Parathyroid adenoma (tissue), 2 donors: Measurements from ENCODE around the gene PDE4A.

Experiments
- H2AFZ ChIP-seq: fragments of 300-600 bp; sonication (generic); one replicate; pipeline ENCODE4 v1.7.0; 2017; ENCODE audit warnings: antibody characterized with exemption, mild to moderate bottlenecking
- H3K27ac ChIP-seq: fragments of 300-600 bp; sonication (generic); one replicate; pipeline ENCODE4 v1.7.0; 2017
- H3K27me3 ChIP-seq: fragments of 300-600 bp; sonication (generic); one replicate; pipeline ENCODE4 v1.7.0; 2017; ENCODE audit warnings: low read length; ENCODE audit not compliant: control insufficient read depth, insufficient read depth
- H3K36me3 ChIP-seq: fragments of 300-600 bp; sonication (generic); one replicate; pipeline ENCODE4 v1.7.0; 2017; ENCODE audit warnings: low read length; ENCODE audit not compliant: control insufficient read depth, insufficient read depth
- H3K4me1 ChIP-seq: fragments of 300-600 bp; sonication (generic); one replicate; pipeline ENCODE4 v1.7.0; 2017; ENCODE audit warnings: control low read depth
- H3K4me2 ChIP-seq: fragments of 300-600 bp; sonication (generic); one replicate; pipeline ENCODE4 v1.7.0; 2017; ENCODE audit warnings: low read length
- H3K4me3 ChIP-seq: fragments of 300-600 bp; sonication (generic); one replicate; pipeline ENCODE4 v1.7.0; 2017; ENCODE audit warnings: low read depth, low read length
- H3K79me2 ChIP-seq: fragments of 300-600 bp; sonication (generic); one replicate; pipeline ENCODE4 v1.7.0; 2017; ENCODE audit warnings: control low read depth
- H3K9ac ChIP-seq: fragments of 300-600 bp; sonication (generic); one replicate; pipeline ENCODE4 v1.7.0; 2017; ENCODE audit warnings: mild to moderate bottlenecking
- H3K9me3 ChIP-seq: fragments of 300-600 bp; sonication (generic); one replicate; pipeline ENCODE4 v1.7.0; 2017; ENCODE audit warnings: low read length; ENCODE audit not compliant: control insufficient read depth
- TF ChIP-seq, protein P1 (sequence below): fragments of 300-600 bp; sonication (generic); IDR thresholded peaks from one replicate; pipeline ENCODE4 v1.7.0; 2017; ENCODE audit warnings: antibody characterized with exemption, mild to moderate bottlenecking
- donor health status: primary hyperparathyroidism.

The PDE4A gene

DNA sequence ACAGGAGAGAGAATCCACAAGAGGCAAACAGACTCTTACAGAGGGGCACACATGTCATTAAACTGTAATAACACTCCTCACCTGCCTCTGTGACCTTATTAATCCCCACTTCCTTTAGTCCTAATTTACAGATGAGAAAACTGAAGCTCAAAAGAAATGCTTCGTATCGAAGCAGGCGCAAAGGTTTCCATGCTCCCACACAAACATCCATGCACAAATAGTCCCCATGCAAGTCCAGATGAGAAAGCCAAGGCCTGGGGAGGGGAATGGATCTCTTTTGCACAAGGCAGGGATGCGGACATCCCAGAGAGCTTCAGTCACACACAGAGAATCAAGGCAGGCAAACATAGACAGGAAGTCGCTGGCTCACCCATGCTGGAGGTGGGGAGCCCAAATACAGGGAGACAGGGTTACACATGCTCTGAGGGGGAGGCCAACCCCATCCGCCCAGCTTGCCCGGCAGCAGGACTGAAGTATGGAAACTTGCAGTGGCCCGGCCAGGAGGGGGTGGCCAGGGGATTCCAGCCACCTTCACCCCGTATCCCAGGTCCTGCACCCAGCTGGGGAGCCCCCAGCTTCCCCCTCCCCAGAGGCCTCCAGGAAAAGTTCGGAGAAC, 96.4 kb downstream of the PDE4A start:
- Histone ChIP-seq H3K79me2 (no peaks in the 10 kb centered on the region), H3K9me3 (no peaks in the 10 kb centered on the region), H3K9ac (no peak overlapping the region), H2AFZ (no peak overlapping the region), H3K4me2 (peak overlapping the region; percentile 49), H3K4me1 (no peaks in the 10 kb centered on the region), H3K27me3 (peaks cover 4% of the 10 kb centered on the region), H3K36me3 (no peaks in the 10 kb centered on the region), H3K27ac (no peak overlapping the region), H3K4me3 (no peak overlapping the region)
- TF ChIP-seq, protein P1, sequence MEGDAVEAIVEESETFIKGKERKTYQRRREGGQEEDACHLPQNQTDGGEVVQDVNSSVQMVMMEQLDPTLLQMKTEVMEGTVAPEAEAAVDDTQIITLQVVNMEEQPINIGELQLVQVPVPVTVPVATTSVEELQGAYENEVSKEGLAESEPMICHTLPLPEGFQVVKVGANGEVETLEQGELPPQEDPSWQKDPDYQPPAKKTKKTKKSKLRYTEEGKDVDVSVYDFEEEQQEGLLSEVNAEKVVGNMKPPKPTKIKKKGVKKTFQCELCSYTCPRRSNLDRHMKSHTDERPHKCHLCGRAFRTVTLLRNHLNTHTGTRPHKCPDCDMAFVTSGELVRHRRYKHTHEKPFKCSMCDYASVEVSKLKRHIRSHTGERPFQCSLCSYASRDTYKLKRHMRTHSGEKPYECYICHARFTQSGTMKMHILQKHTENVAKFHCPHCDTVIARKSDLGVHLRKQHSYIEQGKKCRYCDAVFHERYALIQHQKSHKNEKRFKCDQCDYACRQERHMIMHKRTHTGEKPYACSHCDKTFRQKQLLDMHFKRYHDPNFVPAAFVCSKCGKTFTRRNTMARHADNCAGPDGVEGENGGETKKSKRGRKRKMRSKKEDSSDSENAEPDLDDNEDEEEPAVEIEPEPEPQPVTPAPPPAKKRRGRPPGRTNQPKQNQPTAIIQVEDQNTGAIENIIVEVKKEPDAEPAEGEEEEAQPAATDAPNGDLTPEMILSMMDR, result no peak

DNA sequence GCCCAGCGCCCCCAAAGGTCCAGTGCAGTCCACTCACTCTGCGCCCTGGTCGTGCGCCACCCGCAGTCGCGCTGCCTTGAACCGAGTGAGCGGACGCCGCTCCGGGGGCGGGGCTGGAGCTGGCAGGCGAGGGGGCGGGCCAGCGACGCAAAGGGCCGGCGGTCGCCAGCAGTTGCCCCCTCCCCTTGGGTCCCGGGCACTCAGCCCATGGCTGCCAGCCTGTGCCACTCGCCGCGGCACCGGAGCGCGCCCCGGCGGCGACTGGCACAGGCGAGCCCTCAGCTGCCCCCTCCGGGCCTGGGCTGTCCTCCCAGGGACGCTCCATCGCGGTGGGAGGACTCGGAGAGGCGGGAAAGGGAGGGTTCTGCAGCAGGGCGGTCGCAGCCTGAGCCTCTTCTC, 97.0 kb downstream of the PDE4A start, which contains the start of gene S1PR5:
Gene S1PR5 (minus strand): TSS at position 87 of the 399 bp plus-strand sequence. CDS start 2,436 bp downstream, outside the sequence.
- TF ChIP-seq, protein P1, result no peak
- H2AFZ ChIP-seq, result no peak within 1 kb of the TSS
- H3K9ac ChIP-seq, result no peak within 1 kb of the TSS
- H3K79me2 ChIP-seq, result no peaks in the 10 kb centered on the region
- H3K4me1 ChIP-seq, result no peaks in the 10 kb centered on the region
- peaks cover 4% of the 10 kb centered on the region for H3K27me3 ChIP-seq
- no peaks in the 10 kb centered on the region for H3K9me3 ChIP-seq
- peak within 1 kb of the TSS; percentile 39 for H3K4me3 ChIP-seq
- no peak within 1 kb of the TSS for H3K27ac ChIP-seq
- H3K4me2 ChIP-seq, result peak within 1 kb of the TSS; percentile 55
- no peaks in the 10 kb centered on the region for H3K36me3 ChIP-seq

DNA sequence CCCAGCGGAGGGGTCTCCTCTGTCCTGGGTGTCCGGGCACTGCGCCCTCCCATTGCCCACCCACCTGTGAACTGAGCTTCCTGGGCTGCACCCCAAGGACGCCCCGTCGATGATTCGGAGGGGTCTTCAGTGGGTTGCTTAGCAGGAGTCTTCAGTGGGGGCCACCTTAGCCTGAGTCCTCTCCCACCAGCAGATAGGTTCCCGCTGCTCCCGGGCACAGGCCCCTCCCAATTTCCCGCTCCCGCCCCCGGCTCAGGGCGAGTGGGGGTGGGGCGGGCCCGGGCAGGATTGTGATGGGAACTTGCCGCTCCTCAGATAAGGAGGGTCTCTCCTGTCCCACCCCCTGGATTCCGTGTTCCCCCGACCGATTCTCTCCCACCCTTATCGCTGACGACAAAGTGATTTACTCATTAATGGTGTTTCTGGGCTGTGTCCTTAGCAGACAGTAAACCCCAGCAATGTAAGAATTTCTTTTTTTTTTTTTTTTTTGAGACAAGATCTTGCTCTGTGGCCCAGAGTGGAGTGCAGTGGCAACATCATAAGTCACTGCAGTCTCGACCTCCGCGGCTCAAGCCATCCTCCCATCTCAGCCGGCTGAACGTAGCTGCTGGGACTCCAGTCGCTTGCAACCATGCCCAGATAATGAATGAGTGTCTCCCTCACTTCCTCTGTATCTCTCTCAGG, 97.6 kb downstream of the PDE4A start:
- TF ChIP-seq, protein P1, result no peak
- H3K4me2 ChIP-seq, result peak overlapping the region; percentile 55
- no peak overlapping the region for H3K27ac ChIP-seq
- peak overlapping the region; percentile 39 for H3K4me3 ChIP-seq
- peaks cover 4% of the 10 kb centered on the region for H3K27me3 ChIP-seq
- no peaks in the 10 kb centered on the region for H3K36me3 ChIP-seq
- no peak overlapping the region for H2AFZ ChIP-seq
- H3K9ac ChIP-seq, result no peak overlapping the region
- H3K4me1 ChIP-seq, result no peaks in the 10 kb centered on the region
- H3K9me3 ChIP-seq, result no peaks in the 10 kb centered on the region
- H3K79me2 ChIP-seq, result no peaks in the 10 kb centered on the region

DNA sequence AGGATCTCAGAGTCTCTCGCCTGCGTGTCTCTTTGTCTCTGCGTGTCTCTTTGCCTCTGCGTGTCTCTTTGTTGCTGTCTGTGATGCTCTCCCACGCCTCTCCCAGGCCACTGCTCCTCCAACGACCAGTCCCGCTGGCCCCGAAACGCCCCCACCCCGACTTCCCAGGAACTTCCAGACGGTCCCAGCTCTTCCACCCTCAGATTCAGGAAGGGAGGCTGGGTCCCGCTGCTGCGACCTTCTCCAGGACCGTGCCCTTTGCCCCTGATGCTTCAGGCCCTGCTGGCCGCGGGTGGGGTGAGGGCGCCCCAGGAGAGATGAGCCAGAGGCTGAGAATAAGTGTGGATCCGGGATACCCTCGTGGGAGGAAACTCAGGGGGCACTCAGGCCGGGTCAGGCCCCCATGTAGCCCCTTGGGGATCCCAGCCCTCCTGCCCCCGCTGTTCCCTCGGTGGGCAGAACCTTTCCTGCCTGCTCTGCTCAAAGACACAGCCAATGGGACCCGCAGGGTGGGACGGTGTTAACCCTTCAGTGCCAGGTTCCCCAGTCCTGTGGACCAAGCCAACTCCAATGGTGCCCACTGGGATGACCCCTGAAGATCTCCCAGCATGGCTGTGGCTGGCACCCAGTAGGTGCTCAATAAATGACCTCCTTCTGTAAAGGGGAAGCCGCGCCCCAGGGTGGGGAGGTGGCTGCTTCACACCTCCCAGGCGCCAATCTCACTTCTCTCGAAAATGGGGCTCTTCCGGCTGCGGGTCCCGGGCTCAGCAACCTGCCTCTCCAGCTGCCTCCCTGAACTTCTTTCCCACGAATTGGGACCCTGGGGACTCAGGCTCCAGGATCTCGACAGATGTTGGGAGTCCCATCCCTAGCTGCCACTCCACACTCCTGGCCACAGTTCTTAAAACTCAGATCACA, 98.4 kb downstream of the PDE4A start:
- Histone ChIP-seq H3K79me2 (no peaks in the 10 kb centered on the region), H3K9ac (no peak overlapping the region), H3K4me3 (peak overlapping the region; percentile 39), H3K27ac (no peak overlapping the region), H3K27me3 (peaks cover under 1% of the 10 kb centered on the region), H3K4me2 (peak overlapping the region; percentile 55), H2AFZ (no peak overlapping the region), H3K36me3 (no peaks in the 10 kb centered on the region), H3K9me3 (no peaks in the 10 kb centered on the region), H3K4me1 (no peaks in the 10 kb centered on the region)
- TF ChIP-seq, protein P1, result no peak
